CD1c-positive myeloid dendritic cell (primary cell): ENCODE results near the gene ECPAS.
"Not testable (repeated sequence)": the region's sequence is repeated elsewhere in the genome, so short reads cannot be mapped to it uniquely, and the experiment has no call there.

Experiments
- DNase-seq: peaks from one replicate; pipeline ENCODE4 v3.0.0-alpha.2; 2016; ENCODE audit errors: extremely low spot score

The ECPAS gene, protein sequence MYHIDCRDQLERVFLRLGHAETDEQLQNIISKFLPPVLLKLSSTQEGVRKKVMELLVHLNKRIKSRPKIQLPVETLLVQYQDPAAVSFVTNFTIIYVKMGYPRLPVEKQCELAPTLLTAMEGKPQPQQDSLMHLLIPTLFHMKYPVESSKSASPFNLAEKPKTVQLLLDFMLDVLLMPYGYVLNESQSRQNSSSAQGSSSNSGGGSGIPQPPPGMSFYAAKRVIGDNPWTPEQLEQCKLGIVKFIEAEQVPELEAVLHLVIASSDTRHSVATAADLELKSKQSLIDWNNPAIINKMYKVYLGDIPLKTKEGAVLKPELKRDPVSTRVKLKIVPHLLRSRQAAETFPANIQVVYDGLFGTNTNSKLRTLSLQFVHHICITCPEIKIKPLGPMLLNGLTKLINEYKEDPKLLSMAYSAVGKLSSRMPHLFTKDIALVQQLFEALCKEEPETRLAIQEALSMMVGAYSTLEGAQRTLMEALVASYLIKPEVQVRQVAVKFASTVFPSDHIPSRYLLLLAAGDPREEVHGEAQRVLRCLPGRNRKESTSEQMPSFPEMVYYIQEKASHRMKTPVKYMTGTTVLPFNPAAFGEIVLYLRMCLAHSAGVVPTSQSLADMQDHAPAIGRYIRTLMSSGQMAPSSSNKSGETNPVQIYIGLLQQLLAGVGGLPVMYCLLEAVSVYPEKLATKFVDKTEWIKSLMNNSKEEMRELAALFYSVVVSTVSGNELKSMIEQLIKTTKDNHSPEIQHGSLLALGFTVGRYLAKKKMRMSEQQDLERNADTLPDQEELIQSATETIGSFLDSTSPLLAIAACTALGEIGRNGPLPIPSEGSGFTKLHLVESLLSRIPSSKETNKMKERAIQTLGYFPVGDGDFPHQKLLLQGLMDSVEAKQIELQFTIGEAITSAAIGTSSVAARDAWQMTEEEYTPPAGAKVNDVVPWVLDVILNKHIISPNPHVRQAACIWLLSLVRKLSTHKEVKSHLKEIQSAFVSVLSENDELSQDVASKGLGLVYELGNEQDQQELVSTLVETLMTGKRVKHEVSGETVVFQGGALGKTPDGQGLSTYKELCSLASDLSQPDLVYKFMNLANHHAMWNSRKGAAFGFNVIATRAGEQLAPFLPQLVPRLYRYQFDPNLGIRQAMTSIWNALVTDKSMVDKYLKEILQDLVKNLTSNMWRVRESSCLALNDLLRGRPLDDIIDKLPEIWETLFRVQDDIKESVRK (N-terminal part only)

DNA sequence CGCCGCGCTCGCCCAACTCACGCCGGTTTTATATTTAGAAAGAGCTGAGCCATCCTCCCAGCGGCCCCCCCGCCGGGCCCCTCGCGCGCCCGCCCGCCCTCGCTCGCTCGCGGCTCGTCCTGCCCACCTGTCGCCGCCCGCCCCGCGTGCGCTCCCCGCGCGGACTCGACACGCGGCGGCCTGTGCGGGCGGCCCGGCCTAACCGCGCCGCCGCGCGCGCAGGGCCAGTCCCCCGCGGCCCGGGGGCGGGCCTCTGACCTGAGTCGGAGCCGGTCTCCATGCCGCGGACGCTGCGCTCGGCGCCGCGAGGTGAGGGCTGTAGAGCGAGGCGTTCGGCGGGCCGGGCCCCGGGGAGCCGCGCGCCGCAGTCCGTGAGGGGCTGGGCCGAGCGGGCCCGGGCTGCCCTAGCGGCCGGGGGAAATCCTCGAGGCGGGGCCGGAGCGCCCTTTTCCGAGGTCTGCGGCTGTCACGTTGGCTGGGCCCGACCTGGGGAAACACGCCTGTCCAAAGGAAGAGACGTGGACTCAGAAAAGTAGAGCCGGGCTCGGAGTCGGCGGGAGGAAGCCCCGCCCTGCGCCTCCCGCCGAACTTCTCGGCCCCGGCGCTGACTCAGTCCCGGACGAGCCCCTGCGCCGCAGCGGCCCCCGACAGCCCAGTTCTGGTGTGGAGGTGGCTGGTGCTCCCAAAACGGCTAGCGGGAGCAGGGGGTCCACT is at the start of gene ECPAS:
Gene ECPAS (minus strand): TSS at position 526 of the 714 bp plus-strand sequence. CDS start 11,465 bp downstream, outside the sequence.
- DNase-seq, result peak; percentile 83

DNA sequence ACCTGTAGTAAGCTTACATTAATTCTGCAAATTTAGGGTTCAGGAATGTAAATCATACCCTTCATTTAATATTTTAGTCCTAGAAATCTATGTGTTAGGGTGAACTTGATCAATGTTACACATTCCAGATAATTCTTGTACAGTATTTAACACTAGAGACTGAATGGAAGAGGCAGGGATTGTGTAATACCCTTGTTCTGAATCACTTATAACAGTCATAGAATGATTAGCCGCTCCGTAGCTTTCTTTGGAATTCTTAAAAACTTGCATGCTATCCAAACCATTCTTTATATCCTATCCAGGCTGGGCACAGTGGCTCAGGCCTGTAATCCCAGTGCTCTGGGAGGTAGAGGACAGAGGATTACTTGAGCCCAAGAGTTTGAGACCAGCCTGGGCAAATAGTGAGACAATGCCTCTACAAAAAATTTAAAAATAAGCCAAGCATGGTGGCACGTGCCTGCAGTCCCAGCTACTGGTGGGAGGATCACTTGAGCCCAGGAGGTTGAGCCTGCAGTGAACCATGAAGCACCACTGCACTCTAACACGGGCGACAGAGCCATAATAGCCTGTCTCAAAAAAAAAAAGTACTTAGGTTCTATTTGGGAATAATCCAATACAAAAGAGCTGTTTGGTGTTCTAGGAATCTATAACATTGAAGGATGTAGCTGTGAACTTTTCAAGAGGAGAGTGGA is 49.1 kb upstream of the ECPAS start:
- DNase-seq, result no peak

DNA sequence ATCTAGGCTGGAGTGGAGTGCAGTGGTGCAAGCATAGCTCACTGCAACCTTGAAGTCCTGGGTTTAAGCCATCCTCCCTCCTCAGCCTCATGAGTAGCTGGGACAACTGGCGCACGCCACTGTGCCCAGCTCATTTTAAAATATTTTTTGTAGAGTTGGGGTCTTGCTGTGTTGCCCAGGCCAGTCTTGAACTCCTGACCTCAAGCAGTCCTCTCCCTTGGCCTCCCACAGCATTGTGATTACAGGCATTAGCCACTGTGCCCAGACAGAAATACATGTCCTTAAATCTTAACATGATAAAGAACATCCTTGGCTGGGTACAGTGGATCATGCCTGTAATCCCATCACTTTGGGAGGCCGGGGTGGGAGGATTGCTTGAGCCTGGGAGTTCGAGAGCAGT is 47.5 kb upstream of the ECPAS start:
- no peak for DNase-seq

DNA sequence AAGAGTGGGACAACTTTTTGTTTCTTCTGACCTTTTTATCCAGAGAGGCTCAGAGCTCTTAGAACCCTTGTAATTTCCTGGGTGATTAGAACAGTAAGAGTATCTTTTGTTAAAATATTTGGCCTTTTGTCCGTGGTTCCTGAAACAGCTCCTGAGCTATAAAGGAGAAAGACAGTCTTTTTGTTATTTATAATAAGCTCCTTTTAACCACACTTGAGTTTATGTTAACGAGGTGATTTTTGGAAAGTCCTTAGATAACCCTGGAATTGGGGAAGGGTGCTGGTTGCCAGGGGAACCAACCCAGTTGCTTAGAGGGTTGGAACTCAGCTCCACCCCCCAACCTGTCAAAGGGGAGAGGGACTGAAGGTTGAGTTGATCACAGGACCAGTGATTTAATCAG is 45.6 kb upstream of the ECPAS start:
- no peak for DNase-seq

DNA sequence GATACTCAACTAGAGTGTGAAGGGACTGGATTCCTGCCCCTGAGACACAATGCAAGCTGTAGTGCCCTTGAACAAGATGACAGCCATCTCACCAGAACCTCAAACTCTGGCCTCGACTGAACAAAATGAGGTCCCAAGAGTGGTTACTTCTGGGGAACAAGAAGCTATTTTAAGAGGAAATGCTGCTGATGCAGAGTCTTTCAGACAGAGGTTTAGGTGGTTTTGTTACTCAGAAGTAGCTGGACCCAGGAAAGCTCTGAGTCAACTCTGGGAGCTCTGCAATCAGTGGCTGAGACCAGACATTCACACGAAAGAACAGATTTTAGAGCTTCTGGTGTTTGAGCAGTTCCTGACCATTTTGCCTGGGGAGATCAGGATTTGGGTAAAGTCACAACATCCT is 43.2 kb upstream of the ECPAS start:
- DNase-seq, result no peak

DNA sequence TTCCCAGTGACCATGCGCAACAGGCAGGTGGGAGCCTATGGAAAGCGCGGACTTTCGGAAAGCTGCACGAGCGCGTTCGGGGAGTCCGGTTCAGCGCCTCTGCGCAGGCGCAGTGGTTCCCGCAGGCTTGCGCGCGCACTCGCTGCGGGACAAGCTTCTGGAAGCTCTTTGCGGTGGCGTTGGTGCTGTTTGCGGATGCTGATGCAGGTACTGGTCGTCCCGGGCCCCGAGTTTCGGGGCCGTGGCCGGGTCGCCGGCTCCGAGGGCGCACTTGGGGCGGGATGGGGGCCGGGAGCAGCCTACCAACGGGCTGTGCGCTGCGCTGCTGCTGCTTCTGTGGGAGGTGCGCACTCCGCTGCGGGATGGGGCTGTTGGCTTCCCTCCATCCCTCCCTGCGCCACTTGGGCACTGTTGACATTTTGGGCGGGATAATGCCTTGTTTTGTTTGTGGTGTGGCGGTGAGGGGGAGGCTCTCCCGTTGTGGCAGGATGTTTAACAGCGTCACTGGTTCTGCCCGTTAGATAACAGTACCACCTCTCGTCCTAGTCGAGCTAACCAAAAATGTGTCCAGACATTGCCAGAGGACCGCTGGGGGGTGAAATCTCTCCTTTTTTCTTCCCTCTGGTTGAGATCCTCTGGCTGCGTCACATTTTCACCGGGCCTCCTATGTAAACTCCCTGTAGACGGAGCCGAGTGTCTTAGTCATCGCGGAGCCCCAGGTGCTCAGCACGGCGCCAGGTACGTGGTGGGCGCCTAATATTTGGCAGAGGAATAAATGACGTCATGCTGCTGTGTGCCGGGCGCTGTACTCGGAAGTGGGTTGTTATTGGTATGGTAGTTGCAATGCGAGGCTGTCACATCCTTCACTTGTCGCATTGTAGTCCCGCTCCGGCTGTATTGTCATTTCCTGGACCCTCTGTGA is 41.1 kb upstream of the ECPAS start, which contains the start of gene ZNF483:
Gene ZNF483 (plus strand): TSS at position 124 of the 922 bp plus-strand sequence. CDS start 2,217 bp downstream, outside the sequence.
- DNase-seq, result peak; percentile 50

DNA sequence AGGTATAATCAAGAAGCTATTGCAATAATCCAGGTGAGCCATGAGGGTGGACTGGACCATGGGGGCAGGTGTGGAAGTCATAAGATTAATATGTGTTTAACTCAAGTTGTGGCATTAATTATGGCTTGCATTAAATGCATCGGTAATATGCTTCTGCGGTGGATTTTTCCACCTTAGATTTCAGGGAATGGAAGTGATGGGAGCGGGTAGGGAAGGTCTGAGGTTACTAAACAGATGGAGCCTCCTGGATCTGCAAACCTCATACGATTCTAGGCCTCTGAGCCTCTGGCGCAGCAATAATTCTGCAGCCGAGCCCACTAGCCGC is 40.5 kb upstream of the ECPAS start:
- no peak for DNase-seq

DNA sequence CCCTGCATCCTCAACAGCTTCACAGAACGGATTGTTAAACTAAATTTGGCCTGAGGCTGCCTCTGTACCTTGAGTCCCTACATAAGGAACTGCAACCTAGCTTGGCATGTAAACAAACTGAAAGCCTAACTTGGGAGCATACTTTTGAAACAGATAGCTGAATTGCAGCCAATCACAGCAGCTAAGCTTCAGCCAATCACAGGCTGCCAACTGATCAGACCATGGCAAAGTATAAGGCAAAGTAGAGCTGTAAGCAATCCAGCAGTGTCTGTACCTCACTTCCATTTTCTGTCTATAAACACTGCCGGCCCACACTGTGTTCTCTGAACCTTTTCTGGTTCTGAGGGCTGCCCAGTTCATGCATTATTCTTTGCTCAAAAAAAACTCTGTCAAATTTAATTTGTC is 31.9 kb upstream of the ECPAS start:
- no peak for DNase-seq

DNA sequence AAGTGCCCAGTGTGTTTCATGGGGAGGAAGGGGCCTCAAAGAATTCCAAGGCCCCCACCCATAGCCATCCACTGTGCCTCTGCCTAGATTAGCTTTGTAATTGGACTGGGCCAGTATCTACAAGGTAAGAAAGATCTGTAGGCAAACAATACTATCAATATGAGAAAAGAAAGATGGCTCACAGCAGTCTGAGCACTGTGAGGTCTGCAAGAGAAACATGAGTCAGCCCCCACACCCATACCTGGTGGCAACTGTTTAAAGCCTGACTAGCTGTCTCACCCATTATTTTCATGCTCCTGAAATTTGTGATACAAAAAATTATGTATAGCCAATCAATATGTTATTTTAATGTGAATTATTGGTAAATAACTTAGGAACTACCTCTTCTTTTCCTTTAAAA is 30.8 kb upstream of the ECPAS start:
- DNase-seq, result no peak

DNA sequence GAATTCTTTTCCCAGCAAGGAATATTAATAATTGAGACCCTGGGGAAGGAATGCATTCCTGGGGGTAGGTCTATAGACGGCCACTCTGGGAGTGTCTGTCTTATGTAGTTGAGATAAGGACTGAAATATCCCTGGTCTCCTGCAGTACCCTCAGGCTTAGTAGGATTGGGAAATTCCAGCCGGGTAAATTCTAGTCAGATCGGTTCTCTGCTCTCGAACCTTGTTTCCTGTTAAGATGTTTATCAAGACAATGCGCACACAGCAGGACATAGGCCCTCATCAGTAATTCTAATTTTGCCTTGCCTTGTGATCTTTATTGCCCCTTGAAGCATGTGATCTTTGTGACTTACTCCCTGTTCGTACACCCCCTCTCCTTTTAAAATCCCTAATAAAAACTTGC is 27.4 kb upstream of the ECPAS start:
- DNase-seq, result not testable (repeated sequence)

DNA sequence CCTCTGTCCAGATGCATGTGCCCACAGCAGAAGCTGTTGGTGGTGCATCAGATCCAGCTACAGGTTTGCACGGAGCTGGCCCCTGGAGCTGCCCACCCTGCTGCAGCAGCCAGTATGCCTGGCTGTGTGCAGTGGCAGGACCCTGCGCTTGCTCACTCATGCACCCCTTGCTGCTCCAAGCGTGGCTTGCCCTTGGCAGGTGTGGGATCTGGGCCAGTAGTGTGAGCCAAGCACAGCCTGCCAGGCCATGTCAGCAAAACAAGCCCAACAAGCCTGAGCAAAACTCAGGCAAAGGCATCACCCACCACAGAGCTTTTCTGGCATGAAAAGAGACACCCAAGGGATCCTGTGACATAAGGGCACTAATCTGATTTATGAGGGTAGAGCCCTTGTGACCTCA is 18.3 kb upstream of the ECPAS start:
- DNase-seq, result no peak

DNA sequence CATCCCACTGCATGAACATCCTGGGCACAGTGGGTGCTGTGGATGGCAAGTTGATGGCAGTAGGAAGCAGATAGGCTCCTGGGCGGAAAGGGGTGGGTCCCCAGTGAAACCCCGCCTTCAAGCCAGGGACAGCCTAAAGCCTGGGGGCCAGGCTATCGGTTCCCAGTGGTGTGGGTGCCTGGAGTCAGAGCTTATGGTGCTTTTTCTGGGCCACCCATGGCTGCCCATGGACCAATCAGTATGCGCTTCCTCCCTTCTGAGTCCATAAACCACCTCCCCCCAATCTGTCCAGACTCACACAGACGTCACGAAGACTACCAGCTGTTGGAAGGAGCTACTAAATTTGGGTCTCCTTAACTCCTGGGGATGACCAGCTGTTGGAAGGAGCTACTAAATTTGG is 17.5 kb upstream of the ECPAS start:
- no peak for DNase-seq

DNA sequence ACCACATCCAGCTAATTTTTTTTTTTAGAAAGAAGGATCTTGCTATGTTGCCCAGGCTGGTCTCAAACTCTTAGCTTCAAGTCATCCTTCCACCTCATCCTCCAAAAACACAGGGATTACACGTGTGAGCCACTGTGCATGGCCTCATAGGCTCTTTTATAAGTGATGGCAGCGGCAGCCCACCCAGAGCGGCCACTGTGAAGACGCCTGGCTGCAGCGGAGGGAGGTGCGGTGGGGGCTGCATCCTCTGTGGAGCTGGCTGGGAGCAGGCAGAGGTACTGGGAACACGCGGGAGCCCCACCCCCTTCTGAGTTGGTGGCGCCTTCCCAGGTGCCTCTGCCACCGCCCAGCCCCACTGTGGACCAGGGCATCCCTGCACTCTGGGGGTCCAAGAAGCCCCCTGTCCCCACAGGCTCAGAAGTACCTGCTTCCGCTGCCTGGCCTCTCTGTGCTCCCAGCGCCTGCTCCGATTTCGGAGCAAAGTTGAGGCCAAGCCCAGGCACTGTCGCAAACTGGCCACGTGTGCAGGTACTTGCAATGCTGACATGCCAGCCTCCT is 16.9 kb upstream of the ECPAS start:
- DNase-seq, result no peak

DNA sequence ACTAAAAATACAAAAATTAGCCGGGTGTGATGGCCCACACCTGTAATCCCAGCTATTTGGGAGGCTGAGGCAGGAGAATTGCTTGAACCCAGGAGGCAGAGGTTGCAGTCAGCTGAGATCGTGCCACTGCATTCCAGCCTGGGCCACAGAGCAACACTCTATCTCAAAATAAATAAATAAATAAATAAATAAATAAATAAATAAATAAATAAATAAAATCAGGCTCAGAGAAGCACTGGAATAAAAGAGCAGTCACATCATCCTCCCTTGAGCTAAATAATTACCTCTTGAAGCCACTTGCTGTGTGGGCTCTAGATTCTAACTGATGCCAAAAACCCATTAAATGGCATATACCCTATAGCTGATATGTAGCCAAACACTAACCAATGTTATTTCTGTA is 13.0 kb upstream of the ECPAS start:
- DNase-seq, result not testable (repeated sequence)

DNA sequence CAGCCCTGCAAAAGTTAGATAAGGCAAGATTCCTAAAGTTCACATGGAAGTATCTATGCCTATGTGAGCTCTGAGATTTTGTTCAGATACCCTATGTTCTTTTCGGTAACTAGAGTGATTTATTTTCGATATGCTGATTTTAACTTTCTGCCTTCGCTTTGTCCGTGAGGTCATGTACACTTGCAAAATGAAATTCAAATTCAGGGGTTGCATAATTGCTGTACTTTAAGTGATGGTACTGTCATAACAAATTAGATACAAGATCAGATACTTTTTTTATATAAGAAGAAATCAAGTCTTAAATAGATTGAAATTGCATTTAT is 350 bp upstream of the ECPAS start:
- DNase-seq, result no peak

DNA sequence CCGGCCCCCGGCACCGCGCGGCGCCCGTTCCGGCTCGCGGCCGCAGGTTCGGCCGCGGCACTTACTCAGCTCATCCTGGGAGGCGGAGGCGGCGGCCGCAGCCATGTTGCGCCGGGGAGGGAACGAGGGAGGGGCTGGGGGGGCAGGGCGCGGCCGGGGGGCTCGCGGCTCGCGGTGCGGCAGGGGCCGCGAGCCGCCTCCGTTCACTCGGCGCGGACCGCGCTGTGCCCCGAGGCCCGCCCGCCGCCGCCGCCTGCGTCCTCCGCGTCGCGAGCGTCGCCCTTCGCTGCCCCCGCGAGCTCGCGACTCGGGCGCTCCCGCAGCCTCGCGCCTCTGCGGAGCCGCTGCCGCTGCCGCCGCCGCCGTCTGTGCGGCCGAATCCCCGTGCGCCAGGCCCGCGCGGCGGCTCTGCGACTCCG is 735 bp downstream of the ECPAS start:
- no peak for DNase-seq

DNA sequence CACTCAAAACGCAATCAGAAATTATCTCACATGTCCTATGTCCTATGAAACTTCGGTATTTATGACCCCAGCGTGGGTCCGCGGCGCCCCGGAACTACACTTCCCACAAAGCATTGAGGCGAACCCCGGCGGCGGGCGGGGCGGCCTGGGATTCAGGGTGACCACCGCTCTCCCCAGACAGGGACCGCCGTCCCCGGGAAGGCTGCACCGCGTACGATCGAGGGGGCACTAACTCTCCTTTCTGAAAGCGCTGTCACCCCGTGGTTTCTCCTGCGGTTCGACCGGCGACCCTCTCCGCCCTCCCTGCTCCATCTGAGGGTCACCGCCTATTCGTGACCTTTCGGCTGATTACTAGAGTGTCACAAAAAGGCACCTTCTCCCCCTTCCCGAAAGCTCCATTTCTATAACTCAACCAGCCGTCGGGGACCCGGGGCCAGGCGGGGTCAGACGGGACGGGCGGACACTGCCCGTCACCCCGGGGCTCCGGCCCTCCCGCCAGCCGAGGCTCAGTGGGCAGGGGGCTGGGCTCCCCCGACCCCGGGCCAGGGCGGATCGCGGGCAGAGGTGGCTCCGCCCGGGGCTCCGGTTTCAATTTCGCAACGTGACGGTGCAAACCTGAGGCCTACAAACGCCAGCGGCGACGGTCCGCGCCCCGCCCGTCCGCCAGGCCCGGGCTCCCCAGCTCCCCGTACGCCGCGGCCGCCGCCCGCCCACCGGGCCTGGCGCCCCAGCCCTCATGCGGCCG is 1.3 kb downstream of the ECPAS start:
- DNase-seq, result peak; percentile 66

DNA sequence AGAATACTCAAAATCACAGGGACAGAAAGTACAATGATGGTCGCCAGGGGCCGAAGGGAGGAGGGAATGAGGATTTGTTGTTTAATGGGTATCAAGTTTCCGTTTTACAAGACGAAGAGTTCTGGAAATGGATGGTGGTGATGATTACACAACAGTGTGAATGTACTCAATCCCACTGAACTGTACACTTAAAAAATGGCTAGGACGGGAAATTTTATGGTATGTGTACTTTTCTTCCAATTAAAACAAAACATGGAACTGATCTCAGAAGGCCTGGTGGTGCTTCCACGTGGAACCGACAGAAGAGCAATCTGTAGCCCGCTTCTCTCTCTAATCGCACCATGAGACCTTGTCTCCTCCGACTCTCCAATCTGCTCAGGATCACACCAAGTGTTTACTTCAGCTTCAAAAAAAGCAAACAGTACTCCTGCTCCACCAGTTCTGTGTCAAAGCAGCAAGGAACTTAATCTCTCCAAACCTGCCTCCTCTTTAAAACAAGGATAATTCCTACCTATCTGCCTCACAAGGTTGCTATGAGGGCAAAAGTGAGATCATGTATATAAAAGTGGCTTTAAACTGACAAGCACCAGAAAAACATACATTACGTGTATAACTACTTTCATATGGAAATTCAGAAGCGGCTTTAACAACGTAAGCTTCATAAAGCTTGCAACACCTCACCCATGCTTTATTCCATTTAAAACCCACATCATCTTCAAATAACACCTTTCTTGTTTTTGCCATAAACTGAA is 2.1 kb downstream of the ECPAS start:
- DNase-seq, result no peak
